GM19240 (cell line): ENCODE results near the gene PADI3.
A peak's percentile ranks its signal among the peaks of the same experiment; 100 is the strongest.

ENCODE experiments used
- DNase-seq: peaks from one replicate; pipeline ENCODE4 v3.0.0; 2011; ENCODE audit warnings: low spot score; ENCODE audit not compliant: insufficient read length

PADI3 gene

DNA sequence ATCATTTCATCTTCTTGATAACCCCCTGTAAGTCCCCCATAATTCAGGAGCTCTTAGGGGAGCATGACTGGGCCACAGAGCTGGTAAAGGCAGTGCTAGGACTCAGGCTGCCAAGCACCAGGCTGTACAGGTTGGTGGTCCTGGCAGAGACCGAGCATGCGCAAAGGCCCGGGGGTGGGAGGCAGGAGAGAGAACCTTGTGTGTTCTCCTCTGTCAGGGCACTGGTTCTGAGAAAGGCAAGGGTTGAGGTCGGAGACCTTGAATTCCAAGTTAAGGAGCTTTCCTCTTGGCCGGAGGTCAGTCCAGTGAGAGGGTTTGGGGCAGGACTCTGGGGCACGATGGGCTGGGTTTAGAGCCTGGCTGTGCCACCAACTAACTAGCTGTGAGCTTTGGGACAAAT lies 23.2 kb downstream of the PADI3 start:
- no peak for DNase-seq

DNA sequence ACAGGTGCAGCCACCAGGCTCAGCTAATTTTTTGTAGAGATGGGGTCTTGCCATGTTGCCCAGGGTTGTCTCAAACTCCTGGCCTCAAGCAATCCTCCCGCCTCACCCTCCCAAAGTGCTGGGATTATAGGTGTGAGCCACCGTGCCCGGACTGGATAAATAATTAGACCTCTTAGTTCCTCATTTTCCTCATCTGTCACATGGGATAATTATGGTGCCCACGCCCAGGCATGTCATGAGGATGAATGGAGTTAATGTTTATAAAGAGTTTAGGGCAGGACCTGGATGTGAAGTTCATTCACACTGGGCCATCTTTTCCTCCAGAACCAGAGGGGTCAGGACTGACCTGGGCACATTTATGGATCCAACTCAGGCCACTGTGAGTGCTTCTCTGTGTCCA lies 23.7 kb downstream of the PADI3 start:
- no peak for DNase-seq

DNA sequence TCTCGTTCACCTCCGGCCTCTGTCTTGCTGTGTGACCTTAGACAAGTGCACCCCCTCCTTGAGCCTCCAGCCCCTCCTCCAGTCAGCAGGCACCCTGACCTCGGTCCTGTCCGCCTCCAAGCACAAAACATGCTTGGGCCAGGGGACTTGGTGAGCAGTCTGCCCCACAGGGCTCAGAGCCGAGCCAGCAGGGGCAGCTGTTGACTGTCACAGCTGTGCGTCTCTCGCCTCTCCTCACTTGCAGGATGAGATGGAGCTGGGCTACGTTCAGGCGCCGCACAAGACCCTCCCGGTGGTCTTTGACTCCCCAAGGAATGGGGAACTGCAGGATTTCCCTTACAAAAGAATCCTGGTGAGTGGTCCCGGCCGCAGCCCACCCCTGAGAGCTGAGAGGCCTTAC lies 24.2 kb downstream of the PADI3 start:
- no peak for DNase-seq

DNA sequence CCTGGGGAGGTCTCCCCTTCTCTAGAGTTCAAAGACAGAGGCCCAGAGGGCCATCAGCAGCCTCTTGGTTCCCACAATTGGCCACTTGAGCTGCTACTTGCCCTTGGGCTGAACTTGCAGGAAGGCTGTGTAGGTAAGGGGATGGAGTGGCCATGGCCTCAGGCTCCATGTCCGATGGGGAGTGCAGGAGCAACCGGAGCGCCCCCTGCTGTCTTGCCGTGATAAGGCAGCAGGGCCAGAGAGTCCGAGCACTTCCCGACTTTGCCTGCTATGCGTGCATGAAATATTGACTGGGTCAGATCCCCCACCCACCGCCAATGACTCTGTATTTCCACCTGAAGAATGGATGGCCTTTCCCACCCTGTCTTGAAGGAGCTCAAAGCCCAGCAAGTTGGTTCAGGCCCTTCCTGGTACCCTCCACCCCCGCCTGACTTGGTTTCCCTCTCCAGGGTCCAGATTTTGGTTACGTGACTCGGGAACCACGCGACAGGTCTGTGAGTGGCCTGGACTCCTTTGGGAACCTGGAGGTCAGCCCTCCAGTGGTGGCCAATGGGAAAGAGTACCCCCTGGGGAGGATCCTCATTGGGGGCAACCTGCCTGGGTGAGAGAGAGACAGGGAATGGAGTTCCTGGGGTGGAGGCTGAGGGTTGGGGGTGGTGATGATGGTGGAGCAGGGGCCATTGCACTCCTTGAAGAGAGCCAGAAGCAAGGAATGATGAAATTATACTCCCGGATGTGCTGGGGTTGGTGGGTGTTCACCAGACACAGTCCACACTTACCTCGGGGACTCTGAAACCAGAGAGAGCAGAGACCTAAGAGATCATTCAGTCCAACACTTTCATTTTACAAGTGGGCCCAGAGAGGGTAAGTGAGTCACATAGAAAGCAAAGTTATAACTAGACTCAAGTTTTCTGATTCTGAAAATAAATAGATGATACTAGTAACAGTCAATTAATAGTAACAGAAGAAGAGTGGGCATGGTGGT lies 25.6 kb downstream of the PADI3 start:
- peak; percentile 63 for DNase-seq

DNA sequence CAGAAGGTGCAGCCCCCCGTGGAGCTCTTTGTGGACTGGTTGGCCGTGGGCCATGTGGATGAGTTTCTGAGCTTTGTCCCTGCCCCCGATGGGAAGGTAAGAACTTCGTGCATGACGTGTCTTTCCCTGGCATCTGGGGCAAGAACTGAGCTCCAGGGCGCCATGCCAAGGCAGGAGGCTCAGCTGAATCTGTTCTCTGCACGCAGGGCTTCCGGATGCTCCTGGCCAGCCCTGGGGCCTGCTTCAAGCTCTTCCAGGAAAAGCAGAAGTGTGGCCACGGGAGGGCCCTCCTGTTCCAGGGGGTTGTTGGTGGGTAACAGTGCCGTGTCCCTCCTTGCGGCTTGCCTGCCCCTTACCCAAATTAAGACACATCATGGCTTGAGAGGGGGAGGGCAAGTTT lies 27.7 kb downstream of the PADI3 start:
- no peak for DNase-seq

DNA sequence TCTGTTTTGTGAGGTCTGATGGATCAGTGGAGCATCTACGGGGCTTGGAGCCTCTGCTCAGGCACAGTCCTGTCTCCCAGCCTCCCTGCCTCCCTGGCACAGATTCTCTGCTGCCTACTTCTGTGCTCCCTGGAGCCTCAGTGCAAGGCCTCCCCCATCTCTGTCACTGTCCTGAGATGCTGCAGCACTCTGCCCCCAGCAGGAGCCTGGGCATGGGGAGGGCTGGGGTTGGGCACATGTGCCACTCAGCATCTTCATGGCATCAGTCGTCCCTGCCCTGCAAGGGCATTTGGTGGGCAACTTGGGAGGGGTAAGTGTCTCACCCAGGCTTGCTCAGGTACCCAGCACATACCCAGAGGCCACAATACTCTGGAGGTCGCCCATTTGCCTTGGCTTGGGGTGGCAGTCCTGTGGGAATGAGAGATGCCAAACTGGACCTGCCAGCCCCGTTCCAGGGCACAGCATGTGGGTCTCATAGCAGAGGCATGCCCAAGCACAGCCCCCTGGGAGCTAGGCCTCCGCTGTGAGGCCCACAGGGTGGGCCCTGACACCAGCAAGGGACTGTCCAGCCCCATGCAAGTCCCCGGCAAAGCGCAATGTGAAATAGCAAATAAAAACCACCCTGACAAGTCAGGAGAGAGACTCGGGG lies 28.7 kb downstream of the PADI3 start:
- no peak for DNase-seq

DNA sequence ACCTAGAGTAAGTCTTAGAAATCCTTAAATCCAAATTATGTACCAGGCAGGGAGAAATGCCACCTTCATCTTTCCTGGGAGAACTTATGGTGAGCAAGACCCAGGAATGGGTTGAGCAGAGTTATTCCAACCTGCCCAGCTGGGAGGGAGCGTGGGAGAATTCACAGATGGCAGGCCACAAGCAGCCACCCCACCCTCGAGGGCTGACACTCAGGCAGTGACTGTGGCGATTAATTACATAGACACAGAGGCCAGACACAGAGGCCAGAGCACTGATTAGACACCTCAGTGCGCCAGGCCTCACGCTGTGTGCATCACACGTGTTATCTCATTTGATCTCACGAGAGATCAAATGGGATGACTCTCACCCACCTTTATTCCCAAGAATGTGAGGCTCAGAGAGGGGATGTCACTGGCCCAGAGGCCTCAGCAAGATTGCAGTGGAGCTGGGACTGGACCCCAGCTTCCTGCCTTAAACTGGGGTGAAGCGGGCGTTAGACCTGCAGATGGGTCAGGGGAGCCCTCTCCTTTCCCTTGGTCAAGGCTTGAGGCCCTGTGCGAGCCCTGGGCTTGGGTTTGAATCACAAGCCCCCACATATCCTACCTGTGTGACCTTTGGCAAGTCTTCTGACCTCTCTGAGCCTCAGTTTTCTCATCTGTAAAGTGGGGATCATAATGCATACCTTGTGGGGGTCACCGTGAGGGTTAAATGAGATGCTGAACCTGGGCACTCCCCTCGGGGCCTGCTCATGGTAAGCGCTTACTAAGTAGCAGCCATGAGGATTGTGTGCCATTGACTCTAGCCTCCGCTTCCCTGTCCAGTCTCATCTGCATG lies 30.3 kb downstream of the PADI3 start:
- no peak for DNase-seq

DNA sequence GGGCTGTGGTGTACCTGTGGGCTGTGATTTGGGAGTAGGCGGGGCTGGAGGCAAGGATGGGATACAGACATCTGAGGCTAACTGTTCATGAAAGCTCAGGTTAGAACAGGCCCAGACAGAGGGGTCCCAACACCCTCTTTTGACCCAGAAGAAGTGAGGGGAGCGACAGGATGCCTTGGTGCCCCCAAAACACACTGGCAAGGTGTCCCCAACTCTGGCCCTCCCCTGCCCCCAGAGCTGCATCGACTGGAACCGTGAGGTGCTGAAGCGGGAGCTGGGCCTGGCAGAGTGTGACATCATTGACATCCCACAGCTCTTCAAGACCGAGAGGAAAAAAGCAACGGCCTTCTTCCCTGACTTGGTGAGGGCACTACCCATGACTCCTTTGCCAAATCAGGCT lies 31.5 kb downstream of the PADI3 start:
- no peak for DNase-seq

DNA sequence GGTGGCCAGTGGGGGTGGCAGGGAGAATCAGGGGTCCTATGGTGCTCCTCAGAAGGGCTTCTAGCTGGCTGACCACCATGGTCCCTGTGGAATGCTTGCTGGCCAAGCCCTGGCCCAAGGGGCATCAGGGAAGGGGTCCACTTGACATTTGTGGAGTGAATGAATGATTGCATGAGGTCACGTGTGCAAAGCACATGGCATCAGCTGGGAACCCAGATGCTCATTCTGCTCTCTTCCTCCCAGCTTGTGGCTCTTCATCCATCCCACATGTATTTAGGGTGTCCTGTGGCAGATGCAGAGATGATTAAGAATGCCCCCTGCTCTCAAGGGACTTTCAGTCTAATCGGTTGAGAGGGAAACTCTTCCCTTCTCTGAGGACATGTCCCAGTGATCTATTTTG lies 32.0 kb downstream of the PADI3 start:
- DNase-seq: no peak

DNA sequence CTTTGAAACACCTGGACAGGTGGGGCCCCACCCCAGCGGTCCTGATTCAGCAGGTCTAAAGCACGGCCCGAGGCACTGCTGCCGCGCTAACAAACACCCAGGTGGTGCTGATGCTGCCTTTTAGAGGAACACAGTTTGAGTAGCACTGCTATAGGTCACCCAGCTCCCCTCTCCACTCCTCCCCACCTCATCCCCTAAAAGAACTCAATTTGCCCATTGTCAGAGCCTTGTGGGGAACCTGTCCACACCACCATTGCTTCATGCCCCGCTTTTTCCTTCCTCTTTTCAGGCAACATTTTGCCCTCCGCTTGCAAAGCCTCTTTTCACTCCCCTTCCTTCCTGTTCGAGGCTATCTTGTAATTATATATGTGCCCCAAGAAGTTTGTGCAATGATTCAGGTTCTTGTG lies 32.9 kb downstream of the PADI3 start:
- no peak for DNase-seq

DNA sequence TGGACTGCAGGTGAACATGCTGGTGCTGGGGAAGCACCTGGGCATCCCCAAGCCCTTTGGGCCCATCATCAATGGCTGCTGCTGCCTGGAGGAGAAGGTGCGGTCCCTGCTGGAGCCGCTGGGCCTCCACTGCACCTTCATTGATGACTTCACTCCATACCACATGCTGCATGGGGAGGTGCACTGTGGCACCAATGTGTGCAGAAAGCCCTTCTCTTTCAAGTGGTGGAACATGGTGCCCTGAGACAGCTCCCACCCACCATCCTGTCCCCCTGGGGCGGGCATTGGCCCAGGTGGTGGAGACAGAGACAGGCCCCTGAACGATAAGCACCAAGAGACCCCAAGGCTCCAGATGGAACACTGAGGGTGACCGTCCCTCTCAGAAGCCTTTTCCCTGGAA lies 33.9 kb downstream of the PADI3 start:
- DNase-seq: no peak

DNA sequence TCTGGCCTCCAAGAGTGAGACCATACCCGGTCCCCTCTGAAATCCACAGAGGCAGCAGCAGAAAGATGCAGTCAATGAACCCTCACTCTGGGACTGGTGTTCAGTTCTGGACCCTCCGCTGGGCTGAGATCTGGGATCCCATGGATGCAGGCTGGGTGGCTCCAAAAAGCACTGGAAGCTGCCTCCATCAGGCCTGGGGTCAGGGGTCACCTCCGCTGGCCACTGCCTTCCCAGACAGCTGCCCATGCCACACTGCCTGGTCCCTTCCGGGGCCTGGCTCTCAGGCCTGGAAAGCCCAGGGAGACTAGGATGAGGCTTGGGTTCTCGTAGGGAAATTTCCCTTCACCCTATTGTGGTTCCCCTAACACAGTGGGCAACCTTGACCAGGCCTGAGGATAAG lies 37.7 kb downstream of the PADI3 start:
- no peak for DNase-seq

DNA sequence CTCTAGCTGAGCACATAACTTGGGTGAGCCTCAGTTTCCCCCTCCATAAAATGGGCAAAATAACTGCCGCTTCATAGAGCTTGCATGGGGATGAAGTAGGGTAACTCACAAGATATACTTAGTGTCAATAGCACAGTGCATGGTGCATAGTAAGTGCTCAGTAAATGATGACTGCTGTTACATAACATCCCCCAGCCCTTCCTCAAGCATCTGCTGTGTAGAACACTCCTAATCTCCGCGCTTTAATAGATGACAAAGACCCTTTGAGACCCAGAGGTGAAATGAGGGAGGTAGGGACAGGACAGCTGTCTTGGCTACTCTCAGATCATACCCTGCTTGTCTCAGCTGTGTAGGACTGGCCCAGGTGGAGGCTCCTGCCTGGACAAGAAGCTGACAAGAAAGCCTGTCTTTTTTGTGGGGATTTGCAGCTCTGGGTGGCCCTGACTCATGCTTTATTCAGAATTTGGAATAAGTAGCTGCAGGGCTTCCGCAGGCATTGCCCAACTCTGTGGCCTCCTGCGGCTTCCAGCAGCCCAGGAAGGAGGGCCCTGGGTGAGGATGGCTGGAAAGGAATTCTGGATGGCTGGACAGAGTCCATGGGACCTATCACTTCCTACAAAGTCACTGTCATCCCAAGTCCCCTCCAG lies 38.4 kb downstream of the PADI3 start:
- no peak for DNase-seq

DNA sequence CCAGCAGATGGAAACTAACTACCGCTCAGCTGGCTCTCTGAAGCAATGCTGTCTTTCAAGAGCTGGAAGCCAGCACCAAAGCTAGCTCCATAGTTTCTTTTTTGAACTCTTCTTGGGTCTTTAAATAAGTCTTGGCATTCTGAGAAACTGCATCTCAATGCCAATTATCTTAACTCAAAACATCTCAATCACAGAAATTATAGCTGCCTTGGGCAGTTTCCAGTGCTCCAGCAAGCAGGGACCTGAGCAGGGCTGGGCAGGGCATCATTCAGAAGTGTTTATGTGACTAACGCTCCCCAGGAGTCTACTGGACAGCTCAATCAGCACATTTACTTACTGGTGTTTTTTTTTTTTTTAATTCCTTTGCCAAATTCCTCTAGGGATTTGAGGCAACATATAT lies 40.8 kb downstream of the PADI3 start:
- DNase-seq: no peak

DNA sequence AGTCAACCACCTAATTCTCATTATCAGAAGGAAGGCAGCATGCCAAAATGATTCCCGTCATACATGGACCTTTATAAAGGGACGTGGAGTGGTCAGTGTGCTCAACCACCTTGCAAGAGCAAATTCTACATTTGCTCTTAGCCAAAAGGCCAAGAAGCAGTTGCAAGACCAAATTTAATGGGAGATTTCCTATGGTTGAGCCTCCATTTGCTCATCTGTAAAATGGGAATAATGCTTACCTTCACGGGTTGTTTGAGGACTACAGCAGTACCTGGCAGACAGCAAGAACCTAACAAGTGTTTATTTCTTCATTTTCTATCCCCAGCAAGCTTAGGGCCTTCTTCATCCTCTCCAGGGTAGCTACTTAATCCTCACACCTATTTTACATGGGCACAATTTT lies 41.7 kb downstream of the PADI3 start:
- no peak for DNase-seq

DNA sequence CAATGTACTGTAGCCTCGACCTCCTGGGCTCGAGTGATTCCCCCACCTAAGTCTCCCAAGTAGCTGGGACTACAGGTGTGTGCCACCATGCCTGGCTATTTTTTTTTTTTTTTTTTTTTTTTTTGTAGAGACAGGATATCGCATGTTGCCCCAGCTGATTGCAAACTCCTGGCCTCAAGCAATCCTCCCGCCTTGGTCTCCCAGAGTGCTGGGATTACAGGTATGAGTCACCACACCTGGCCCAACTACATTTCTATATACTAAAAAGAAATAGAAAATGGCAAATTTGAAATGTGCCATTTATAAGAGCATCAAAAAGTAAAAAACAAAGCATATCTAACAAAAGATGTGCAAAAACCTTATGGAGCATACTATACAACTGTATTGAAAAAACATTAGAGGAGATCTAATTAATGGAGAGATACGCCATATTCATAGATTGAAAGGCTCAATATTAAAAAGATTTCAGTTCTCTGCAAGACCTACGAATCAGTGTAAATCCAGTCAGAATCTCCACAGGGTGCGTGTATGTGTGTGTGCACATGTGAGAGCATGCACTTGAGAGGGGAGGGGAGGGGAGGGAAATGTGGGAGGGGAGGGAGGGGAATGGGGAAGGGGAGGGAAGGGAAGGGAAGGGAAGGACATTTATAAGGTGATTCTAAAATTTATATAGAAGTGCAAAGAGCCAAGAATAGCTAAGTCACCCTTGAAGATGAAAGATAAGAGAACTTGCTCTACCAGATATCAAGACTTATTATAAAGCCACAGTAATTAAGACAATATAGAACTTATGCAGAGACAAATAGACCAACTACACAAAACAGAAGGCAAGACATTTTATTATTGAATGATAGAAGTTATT lies 43.6 kb downstream of the PADI3 start:
- no peak for DNase-seq

DNA sequence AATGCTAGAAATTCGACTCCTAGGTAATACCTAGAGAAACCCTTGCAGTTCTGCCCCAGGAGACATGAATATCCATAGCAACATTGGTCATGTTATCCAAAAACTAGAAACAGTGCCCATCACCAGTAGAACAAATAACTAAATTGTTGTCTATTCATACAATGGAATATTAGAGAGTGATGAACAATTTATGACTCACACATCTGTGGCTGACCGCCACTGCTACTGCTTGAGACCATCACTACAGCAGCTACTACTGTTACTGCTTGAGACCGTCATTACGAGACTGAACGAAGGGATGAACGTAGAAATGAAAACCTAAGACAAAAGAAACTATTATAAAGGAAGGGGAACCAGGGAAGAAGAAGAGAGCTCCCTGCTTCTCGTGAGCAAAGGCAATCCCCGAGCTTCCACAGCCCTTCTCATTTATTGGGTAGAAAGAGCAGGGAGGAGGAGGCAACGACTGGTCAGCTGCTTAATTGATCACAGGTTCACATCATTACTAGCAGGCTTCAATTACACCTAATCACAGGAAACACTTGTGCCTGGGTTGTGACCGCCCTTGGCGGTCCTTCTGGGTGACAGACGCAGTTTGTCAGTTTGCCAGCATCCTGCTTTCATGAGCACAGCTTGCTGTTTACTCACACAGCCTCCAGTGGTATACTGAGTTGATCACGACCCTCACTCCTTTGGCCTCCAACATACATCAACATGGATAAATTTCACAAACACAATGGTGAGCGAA lies 45.0 kb downstream of the PADI3 start:
- no peak for DNase-seq

DNA sequence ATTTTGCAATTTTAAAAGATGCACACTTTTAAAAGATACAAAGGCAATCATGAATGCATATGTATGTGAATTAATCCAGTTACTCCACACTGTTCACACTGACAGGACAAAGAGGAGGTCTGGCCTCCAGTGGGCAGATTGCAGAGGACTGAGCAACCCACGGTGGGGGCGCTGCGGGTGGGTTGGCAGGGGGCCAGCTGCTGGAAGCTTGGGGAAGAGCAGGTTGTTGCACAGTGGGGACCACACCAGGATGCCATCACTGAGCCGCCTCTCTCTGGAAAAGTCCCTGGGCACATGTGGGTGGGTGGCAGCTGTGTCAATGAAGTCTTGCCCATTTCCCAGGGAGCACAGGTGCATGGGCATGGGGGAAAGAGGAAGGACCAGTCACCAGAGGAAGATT lies 46.4 kb downstream of the PADI3 start:
- DNase-seq: no peak

DNA sequence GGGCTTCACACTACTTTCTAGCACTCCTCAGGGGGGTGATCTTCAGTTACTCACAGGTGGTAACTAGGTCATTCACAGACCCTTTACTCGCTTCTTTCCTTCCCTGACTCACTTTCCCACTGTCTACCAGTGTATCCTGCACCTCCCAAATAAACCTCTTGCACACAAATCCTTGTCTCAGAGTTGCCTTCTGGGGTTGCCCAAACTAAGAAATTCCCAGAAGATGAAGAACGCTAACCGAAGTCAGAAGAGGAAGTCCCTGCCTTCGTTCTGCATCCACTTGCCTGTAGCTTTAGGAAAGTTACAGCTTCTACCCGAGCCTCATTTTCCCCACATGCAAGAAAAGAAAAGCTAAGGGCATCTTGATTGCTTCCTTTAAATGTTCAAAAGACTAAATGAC lies 47.2 kb downstream of the PADI3 start:
- DNase-seq: no peak

DNA sequence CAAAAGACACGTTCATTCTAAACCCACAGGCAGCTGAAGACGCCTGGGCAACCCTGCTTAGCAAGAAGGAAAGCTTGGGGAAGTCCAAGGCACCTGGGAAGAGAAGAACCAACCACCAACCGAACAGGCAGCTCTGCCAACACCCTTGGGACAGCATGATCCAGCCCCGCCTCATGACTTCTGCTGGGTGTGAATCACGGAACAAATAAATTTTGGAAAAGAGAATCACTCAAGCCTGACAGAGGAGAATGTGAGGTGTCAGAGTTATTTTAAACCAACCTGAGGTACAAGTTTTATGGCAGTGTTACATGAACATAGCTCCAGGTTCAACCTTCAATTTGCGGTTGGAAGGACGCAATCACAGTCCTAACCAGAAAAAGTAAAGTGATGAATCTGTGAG lies 49.1 kb downstream of the PADI3 start:
- DNase-seq: no peak
